Forelimb muscle (tissue), 1 donor: ENCODE results near the gene ZEB2. TPM values are rescaled to one million over a fixed set of nuclear protein-coding genes. Genes with fewer than 3 reads are reported as not detected.

Source experiments
- DNase-seq: peaks from one replicate; pipeline ENCODE4 v3.0.0-alpha.2; 2013; ENCODE audit warnings: low read depth
- polyA plus RNA-seq: library from polyadenylated mRNA; unstranded; fragments of 120-200 nt; gene quantifications from one replicate; pipeline ENCODE4 v1.2.1, GENCODE V29; 2013; ENCODE audit not compliant: insufficient read length

ZEB2 gene
- polyA plus RNA-seq, 1 donor = 107 TPM

DNA sequence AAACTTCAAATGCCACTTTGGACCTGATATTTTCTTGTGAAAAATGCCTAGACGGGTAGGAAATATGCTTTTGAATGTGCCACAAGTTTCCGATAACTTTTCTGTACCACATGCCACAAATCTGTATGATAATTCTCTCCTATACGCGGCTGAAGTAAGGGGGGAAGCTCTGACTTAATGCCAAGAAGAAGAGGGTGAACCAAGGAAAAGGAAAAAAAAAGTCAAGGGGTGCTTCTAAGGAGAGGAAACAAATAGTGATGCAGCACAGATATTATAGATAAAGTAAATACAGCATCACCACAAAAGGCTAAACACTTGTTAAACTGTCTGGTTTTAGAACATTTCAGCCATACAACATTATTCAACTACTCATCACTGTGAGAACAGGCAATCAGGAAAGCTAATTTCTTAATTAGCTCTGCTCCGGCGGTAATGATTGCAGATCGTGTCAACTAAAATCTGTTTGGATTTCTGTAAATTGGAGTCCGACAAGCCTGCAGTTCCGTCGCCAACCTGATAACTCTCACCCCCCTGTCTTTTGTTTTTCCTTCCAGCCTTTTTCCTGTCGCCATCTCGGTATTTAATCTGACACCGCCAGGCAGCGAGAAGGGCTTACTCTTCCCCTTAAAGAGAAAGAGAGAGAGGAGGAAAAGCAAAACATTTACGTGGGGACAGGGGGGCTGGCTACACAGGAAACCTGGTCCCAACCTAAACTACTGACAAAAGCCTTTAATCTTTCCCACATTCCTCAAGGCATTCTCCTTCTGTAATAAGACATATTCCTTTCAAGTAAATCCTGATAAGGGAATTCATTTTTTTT is 67.5 kb downstream of the ZEB2 start:
- DNase-seq = no peak

DNA sequence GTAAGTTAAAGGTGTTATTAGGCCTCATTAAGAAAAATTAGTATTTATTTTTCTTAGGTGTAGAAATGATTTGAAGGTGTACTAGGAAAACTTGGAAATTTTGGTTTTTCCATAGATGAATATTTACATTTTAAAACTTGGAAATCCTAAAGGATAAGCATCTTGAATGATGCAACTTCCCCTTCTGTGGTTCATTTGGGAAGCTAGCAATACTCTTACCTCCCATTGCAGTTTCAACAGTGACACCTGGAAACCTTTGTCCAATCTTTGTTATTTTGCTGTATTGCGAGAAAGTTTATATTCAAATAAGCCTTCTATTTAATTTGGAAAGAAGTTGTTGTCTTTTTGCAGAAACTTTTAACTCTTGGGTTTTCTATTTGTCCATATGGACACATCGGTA is 68.5 kb downstream of the ZEB2 start:
- DNase-seq = no peak

GRCh38 chr2:144449028-144449406 is 70.9 kb downstream of the ZEB2 start:
- no peak for DNase-seq

DNA sequence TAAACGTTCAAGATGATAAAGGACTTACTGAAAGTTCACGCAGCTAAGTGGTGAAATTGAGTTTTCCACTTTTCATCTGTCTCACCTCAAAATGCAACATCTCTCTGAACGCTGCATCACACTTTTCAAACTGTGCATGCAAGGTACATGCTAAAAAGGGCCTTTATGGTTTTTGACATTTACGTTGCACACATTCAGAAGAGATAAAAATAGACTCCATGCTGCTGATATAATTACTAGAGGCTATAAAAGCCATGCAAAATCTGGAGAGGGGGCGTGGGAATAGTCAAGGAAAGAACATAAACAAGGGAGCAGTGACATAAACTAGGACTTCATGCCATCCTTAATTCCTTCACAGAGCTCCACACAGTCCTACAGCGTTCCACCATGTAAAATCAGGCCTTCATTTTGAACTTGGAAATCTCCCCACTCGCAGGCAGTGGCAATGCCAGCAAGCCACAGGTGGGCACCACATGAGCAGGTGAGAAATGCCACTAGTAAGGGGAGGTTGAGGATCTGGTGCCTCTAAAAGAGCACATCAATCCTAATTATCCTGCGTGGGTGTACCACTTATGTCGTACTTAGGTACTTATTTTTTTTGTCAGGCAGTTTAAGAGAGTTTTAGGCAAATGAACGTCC is 71.4 kb downstream of the ZEB2 start:
- DNase-seq = no peak

- no peak for DNase-seq
Measured at GRCh38 chr2:144447535-144447934, 72.4 kb downstream of the ZEB2 start.

DNA sequence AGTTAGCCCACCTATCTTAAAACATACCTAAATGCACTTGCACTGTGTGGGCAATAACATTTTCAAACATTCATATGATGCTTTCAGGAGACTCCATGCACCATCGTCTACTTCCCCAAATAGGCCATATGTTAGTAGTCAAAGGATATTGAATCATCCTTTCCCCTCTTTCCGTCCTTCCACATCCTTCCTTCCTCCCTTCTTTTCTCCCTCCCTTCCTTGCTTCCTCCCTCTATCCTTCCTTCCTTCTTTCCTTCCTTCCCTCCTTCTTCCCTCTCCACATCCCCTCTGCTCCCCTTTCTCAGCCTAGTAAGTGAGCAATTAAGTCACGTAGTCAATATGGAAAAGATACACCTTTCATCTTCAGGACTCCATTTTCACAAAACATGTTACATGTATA is 73.8 kb downstream of the ZEB2 start:
- DNase-seq = no peak

- DNase-seq = no peak
Measured at GRCh38 chr2:144445196-144445595, 74.7 kb downstream of the ZEB2 start.

DNA sequence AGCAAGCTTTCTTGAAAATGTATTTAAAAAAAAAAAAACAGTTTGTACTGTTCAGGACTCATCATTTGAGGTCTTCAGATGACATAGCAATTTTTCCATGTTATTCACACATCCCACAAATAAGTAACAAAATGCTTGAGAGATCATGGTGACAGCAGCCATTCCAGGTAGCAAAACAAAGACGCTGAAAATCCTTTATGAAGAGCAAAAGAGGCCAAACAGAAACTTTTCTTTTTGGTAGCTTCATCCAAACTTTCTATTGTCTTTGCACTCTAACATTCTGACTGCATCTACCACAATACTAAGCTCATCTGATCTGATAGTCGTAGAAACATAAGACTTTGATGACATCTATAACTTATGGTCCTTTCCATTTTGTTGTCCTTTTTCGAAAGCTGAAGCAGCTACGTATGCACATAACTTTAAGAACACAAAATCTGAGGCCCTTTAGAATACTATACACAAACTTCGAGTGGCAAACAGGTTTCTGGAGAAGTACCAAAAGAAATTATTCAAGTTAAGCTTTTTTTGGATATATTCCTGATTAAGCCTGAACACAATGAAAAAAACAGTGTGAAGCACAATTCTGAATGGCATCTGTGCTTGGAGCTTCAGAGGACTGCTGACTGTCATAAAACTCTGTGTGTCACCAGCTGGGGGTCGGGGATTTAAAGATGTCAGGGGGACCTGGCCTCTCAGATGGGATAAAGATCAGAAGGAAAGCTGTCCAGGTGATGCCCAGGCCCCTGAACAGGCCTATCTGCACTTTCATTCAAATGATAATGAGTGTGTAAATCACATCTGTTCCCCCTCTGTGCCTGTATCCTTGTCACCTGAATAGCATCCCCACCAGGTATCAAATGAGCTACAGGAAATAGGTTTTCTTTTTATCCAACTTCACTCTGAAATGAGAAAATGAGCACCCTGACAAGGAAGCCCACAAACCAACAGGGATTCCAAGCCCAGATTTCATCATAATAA is 75.8 kb downstream of the ZEB2 start:
- DNase-seq = no peak

DNA sequence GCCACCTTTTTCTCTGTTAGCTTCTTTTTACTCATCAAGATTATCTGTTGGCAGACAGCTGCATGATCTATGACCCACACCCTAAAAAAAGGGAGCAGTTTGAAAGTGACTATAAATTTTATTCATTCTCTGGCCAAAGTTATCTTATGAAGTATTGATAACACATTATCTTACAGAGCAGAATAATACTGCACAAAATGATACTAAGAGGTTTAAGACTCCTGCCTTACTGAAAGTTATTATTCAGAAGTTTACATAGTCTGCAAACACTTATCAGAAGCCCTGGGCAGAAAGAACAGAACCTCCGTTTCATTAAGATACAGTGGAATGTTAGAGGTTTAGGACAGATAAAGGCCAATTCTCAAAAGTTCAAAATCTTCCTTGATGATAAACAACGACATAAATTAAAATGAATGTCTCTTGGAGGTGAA is 78.2 kb downstream of the ZEB2 start:
- no peak for DNase-seq

DNA sequence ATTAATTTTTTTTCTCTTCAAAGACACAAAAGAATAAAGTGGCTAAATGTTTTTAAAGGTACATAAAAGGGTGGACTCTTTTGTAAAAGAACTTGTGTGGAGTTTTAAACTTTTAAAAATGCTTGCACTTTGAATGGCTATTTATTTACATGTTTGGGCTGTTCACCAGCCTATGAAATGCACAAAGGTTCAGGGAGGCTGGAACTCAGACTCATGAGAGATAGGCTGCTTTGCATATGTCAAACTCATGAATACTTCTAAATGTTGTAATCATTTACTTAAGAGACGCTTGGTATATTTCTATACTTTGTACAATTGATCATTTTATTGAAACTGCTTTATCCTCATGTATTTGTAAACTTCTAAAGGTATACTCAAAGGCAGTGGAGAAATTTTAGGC is 79.9 kb downstream of the ZEB2 start:
- DNase-seq = no peak

GRCh38 chr2:144438801-144439631 is 80.9 kb downstream of the ZEB2 start:
- no peak for DNase-seq

GRCh38 chr2:144437636-144438035 is 82.3 kb downstream of the ZEB2 start:
- no peak for DNase-seq

GRCh38 chr2:144434425-144435222 is 85.3 kb downstream of the ZEB2 start:
- DNase-seq = no peak

- no peak for DNase-seq
Measured at GRCh38 chr2:144432921-144433320, 87.0 kb downstream of the ZEB2 start.

- DNase-seq = no peak
Measured at GRCh38 chr2:144431998-144432397, 87.9 kb downstream of the ZEB2 start.

DNA sequence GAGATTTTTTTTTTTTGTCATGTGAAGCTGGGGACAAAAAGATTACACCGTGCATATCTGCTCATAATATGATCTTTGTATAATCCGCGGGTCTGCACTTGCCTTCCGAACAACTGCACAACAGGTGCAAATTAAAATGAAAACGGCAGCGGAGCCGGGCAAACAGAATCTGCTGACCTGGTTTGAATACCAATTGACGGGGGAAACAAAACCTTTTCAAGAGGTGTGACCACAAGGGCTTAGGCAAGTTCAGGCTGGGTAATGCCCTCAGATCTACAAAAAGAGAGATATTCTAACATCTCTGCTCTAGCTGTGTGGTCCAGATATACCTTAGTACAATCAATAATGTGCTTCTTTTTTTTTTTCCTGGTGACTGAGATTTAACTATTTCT is 88.5 kb downstream of the ZEB2 start:
- no peak for DNase-seq

DNA sequence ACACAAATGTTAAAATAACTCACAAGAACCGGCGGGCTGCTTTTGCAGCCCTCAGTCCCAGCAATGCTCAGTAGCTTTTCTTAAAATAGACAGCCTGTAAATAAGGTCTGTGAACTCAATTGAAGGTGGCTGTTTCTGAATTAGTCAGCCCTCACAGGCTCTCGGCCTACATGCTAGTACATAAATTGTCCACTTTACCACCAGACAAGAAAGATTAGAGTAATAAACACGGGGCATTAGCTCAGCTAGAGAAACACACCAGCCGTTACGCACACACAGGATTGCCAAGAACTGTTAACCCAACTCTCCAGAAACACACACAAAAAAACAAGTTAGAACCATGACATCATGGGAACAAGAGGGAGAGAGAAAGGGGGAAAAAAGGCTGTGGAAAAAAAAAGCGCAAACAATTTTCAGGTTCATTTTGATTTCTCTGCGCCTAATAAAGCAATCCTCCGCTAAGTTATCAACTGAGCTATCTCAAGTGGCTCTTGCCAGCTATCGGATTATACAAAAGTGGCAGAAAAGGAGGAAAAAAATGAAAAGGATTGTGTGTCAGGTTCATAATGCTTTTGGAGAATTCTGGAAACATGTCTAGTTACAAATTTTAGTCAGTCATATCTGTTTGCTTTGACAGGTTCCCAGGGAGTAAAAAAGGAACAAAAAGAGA is 89.1 kb downstream of the ZEB2 start:
- DNase-seq = no peak

DNA sequence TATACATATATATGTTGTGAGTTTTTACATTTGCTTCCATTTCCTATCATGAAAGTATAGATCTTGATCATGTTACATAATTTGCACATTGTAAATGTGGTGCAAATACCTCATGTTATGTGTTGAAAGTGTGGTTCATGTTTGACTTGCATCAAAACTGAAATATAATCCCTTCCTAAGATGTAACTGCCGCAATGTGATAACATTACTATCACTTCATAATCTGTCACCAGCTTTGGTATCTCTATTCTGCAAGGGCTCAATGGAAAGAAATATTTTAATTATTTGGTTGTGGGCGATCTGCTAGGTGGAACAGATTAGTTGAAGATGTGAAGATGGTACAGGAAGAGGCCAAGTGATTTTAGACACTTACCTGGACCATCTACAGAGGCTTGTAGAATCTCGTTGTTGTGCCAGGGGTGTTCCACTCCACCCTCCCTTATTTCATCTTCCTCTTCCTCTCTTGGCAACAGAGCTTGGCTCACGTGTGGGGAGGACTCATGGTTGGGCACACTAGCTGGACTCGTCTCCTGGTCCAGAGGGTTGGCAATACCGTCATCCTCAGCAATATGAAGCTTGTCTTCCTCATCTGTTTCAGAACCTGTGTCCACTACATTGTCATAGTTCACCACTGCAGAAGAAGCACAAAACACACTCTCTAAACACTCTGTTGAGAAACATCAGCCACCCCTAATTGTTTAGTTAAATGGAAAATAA is 90.4 kb downstream of the ZEB2 start:
- no peak for DNase-seq

GRCh38 chr2:144426981-144427479 is 92.9 kb downstream of the ZEB2 start:
- no peak for DNase-seq
